Pancreas (tissue), 10 donors: ENCODE measurements around the gene GPR12. TPM values are rescaled to one million over a fixed set of nuclear protein-coding genes. Genes with fewer than 3 reads are reported as not detected.

Experiments
- ATAC-seq, 4 donors: fragments of 200-7000 bp; cut with Tn5 transposase; one replicate each; pipeline versions ENCODE4 v1.8.0 to v1.9.1; 2020; ENCODE audit warnings: mild to moderate bottlenecking in 4 of 4, moderate library complexity in 4 of 4
- DNase-seq, 6 donors: peaks; one replicate each; pipeline ENCODE4 v3.0.0-alpha.2; 2020
- FAIRE-seq: peaks from 2 replicates; lab custom pipeline; 2012; peaks lifted over from hg19 to GRCh38; lab: Jason Lieb, UNC
- H3K27ac ChIP-seq, 4 donors: fragments of 200-600 bp; sonication (generic); 1 replicate in 3 of 4; 2 replicates in 1 of 4; pipeline versions ENCODE4 v1.5.0 to v1.8.0; 2020
- H3K27me3 ChIP-seq, 4 donors: fragments of 200-600 bp; one replicate each; pipeline ENCODE4 v1.8.0; 2021
- H3K36me3 ChIP-seq, 3 donors: fragments of 200-600 bp; sonication (generic) in 1 of 3; one replicate each; pipeline versions ENCODE4 v1.5.0 to v1.8.0; 2020 to 2021
- H3K4me1 ChIP-seq, 3 donors: fragments of 200-600 bp; one replicate each; pipeline ENCODE4 v1.8.0; 2021
- H3K4me3 ChIP-seq, 4 donors: fragments of 200-600 bp; sonication (generic) in 2 of 4; one replicate each; pipeline versions ENCODE4 v1.5.0 to v1.8.0; 2020 to 2021
- H3K9me3 ChIP-seq, 4 donors: fragments of 200-600 bp; one replicate each; pipeline ENCODE4 v1.8.0; 2021
- WGBS, 2 donors: extraction: QIAGEN DNeasy Blood & Tissue Kit; methylation state at CpG; one replicate each; pipeline ENCODE4 v1.1.7; 2013; 5-methylcytosine and 5-hydroxymethylcytosine counted together
- intact Hi-C, 3 donors: fragments of 100-400 bp; cut with DNase I; formaldehyde crosslinking; loops; one replicate each; pipeline versions ENCODE4 v1.11.1 to v1.14.2; 2022
- polyA plus RNA-seq, 2 donors: library from polyadenylated mRNA; stranded (reverse); fragments of 200-250 nt; gene quantifications; one replicate each; pipeline ENCODE4 v1.2.3, GENCODE V29; 2013
- total RNA-seq, 6 donors: library from RNA; stranded (reverse); fragmentation: NEBNext Ultra II Directional in 4 of 6; extraction: Animal tissue kit (Norgen Biotek cat#: 25700) in 4 of 6; gene quantifications; one replicate each; pipeline versions ENCODE4 v1.2.1 to v1.2.4, GENCODE V29; 2021 to 2023
- TF ChIP-seq, protein P1 (sequence below), 4 donors: fragments of 200-600 bp; sonication (generic) in 3 of 4; IDR thresholded peaks; one replicate each; pipeline versions ENCODE4 v1.5.0 to v1.8.0; 2021; ENCODE audit warnings: antibody characterized with exemption in 4 of 4
- donor health status: healthy with polysubstance abuse.
- donor health status: DM: no; HTN: no; CAD: no; lungs with moderate emphysema.
- donor health status: DM: no; HTN: no; CAD: no.
- donor health status: control.
- donor health status: control.
- donor health status: Bipolar disorder and iron deficiency.
- donor health status: DM: yes; HTN: yes; CAD: no.
- donor health status: DM: no; HTN: no; CAD: no.
- donor health status: DM: no; HTN: no; CAD: no.
- donor health status: DM: yes; HTN: yes; CAD: no.

GPR12 gene
- total and polyA plus RNA-seq, 8 donors, result 0.05 TPM; not detected in 7

DNA sequence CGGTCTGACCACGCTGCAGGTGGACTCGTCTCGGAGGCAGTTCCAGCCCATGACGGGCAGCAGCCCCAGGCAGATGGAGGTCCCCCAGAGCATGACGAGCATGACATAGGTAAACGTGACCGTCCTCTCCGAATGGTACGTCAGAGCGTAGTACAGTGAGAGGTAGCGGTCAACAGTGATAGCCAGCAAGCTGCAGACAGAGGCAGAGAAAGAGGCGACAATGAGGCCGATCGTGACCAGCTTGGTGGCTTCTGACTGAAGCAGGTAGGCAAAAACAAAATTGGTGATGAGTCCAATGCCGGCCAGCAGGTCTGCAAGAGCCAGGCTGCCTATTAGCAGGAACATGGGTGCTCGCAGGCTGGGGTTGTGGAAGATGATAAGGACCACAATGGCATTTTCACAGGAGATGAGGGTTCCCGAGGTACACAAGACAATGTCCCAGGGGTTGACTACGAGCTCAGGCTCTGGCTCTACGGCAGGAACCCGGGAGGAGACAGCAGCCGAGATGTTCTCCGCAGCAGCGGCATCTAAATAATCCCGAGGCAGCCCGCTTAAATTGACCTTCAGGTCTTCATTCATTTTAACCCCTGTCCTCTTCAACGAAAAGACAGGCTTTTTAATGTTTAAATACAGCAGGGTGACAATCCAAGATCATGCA is 1.2 kb downstream of the GPR12 start:
- FAIRE-seq (no peak), DNase-seq (no peak), ATAC-seq (no peak)
- Histone ChIP-seq H3K27me3 (peaks cover 0 to 7% (median 2%) of the 10 kb centered on the region in 4 donors), H3K4me3 (peak overlapping the region in 2 of 4 donors; percentile 13 to 42), H3K9me3 (no peaks in the 10 kb centered on the region), H3K36me3 (no peaks in the 10 kb centered on the region), H3K27ac (no peak overlapping the region), H3K4me1 (no peaks in the 10 kb centered on the region)
- 45 to 46% methylated on average over 27 of the region's 27 CpGs for WGBS, 2 donors
- TF ChIP-seq, protein P1, sequence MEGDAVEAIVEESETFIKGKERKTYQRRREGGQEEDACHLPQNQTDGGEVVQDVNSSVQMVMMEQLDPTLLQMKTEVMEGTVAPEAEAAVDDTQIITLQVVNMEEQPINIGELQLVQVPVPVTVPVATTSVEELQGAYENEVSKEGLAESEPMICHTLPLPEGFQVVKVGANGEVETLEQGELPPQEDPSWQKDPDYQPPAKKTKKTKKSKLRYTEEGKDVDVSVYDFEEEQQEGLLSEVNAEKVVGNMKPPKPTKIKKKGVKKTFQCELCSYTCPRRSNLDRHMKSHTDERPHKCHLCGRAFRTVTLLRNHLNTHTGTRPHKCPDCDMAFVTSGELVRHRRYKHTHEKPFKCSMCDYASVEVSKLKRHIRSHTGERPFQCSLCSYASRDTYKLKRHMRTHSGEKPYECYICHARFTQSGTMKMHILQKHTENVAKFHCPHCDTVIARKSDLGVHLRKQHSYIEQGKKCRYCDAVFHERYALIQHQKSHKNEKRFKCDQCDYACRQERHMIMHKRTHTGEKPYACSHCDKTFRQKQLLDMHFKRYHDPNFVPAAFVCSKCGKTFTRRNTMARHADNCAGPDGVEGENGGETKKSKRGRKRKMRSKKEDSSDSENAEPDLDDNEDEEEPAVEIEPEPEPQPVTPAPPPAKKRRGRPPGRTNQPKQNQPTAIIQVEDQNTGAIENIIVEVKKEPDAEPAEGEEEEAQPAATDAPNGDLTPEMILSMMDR (IDR thresholded peaks at IDR 0.05), result no peak
- intact Hi-C loops, result no loop called here

DNA sequence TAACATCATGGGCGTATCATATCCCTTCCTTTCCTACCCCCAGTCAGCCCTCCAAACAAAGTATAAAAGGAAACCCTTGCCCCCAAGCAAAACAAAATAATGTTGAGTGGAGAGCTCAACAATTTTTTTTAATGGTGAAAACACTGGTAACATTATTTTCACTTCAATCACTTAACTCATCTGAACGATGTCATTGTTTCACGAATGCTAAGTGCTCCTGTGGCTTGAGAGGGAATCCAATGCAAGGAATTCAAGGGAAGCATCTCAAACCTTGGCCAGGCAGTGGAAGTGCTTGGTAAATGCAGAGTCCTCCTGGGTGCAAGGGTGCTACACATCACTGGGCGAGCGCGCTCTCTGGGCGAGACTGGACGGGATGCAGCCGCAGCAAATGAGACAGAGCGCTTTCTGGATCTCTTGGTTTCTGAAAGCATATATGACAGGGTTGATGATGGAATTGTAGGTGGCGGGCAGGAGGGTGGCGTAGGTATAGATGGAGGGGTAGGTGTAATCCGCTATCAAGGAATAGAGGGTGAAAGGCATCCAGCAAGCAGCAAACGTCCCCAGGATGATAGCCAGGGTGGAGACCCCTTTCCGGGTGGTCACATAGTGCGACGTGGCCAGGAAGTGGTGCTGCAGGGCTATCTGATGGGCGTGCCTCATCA is 2.0 kb downstream of the GPR12 start:
- WGBS, 2 donors, result 66 to 74% methylated on average over 18 of the region's 18 CpGs
- no peak for DNase-seq
- Histone ChIP-seq H3K27me3 (peaks cover 0 to 7% (median 2%) of the 10 kb centered on the region in 4 donors), H3K27ac (no peak overlapping the region), H3K36me3 (no peaks in the 10 kb centered on the region), H3K9me3 (no peaks in the 10 kb centered on the region), H3K4me1 (no peaks in the 10 kb centered on the region), H3K4me3 (no peak overlapping the region)
- TF ChIP-seq, protein P1 (IDR thresholded peaks at IDR 0.05), result no peak
- FAIRE-seq, result no peak
- intact Hi-C loops, result no loop called here
- no peak for ATAC-seq

DNA sequence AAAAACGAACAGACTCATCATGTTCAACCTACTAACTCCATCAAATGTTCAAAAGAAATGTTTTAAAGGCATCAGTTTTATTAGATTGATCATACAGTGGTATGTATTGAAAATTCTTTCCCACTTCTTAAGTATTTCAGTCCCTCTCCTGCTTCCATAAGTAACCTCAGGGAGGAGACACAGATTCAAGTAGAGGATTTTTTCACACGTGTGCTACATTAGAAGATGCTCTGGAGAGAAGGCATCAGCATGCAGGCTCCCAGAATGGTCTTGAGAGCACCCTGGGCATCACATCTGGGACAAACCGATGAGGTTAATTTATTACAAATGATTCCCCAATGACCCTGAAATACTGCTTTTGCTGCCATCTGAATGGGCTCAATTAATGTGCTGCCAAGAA is 3.6 kb downstream of the GPR12 start:
- WGBS, 2 donors, result 28 to 36% methylated on average over 3 of the region's 3 CpGs
- Histone ChIP-seq H3K4me3 (no peak overlapping the region), H3K36me3 (no peaks in the 10 kb centered on the region), H3K27me3 (peaks cover 0 to 7% (median 2%) of the 10 kb centered on the region in 4 donors), H3K4me1 (no peaks in the 10 kb centered on the region), H3K27ac (no peak overlapping the region), H3K9me3 (no peaks in the 10 kb centered on the region)
- no peak for DNase-seq
- intact Hi-C loops, result no loop called here
- ATAC-seq, result no peak
- no peak for FAIRE-seq
- TF ChIP-seq, protein P1 (IDR thresholded peaks at IDR 0.05), result no peak

DNA sequence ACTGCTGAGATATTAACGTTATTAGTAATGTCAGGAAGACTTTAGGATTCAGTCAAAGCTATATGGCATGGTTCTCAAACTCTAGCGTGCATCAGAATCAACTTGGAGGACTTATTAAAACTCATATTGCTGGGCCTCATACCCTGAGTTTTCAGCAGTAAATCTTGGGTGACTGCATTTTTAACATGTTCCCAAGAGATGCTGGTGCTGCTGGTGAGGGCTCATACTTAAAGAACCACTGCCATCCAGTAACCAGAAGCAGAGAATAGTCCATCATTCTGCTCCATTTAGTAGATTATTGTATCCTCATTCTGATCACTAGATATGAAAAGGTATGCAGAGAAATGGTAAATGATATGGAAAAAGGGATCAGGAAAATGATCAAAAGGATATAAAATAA is 7.9 kb downstream of the GPR12 start:
- WGBS, 2 donors, result 47 to 69% methylated on average over 2 of the region's 2 CpGs
- H3K27me3 ChIP-seq, result no peaks in the 10 kb centered on the region
- no peak for DNase-seq
- no peak for FAIRE-seq
- TF ChIP-seq, protein P1 (IDR thresholded peaks at IDR 0.05), result no peak
- intact Hi-C loops, result no loop called here
- no peaks in the 10 kb centered on the region for H3K4me1 ChIP-seq
- H3K36me3 ChIP-seq, result no peaks in the 10 kb centered on the region
- ATAC-seq, result no peak
- H3K27ac ChIP-seq, result no peak overlapping the region
- no peaks in the 10 kb centered on the region for H3K9me3 ChIP-seq
- no peak overlapping the region for H3K4me3 ChIP-seq

DNA sequence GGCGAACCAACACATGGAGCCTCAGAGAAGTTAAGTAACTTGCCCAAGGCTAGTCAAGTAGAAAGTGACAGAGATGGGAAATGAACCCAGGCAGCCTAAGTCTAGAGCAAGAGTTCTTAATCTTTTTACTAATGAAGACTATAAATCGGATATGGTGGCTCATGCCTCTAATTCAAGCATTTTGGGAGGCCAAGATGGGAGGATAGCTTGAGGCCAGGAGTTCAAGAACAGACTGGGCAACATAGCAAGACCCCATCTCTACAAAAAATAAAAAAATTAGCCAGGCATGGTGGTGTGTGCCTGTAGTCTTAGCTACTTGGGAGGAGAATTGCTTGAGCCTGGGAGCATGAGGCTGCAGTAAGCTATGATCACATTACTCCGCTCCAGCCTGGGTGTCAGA is 10.7 kb downstream of the GPR12 start:
- intact Hi-C loops, result no loop called here
- Histone ChIP-seq H3K9me3 (no peaks in the 10 kb centered on the region), H3K27ac (no peak overlapping the region), H3K36me3 (no peaks in the 10 kb centered on the region), H3K27me3 (peaks cover 0 to 3% (median 0%) of the 10 kb centered on the region in 4 donors), H3K4me1 (no peaks in the 10 kb centered on the region), H3K4me3 (no peak overlapping the region)
- DNase-seq (no peak), ATAC-seq (no peak), FAIRE-seq (no peak)
- WGBS, 2 donors, result 82 to 85% methylated on average over 3 of the region's 3 CpGs
- TF ChIP-seq, protein P1 (IDR thresholded peaks at IDR 0.05), result no peak
